SK-N-SH (cell line): ENCODE measurements around the gene TES. TPM values are rescaled to one million over a fixed set of nuclear protein-coding genes. Genes with fewer than 3 reads are reported as not detected.

ENCODE experiments used
- CTCF ChIA-PET: fragments of 300-600, 350-600 bp; formaldehyde crosslinking; extraction: SDS; loops from one replicate; lab custom pipeline; 2021; lab: Yijun Ruan, JAX
- POLR2A ChIA-PET: fragments of 350-600 bp; sonication (Branson Sonifier 250); formaldehyde crosslinking; extraction: SDS; loops from one replicate; lab custom pipeline; 2020; ENCODE audit warnings: antibody characterized with exemption, inconsistent platforms; lab: Yijun Ruan, JAX
- DNase-seq: peaks from one replicate; pipeline ENCODE4 v3.0.0; 2012
- H2AFZ ChIP-seq: fragments of 200-600 bp; sonication (generic); 2 replicates; pipeline ENCODE4 v1.8.1; 2016; ENCODE audit warnings: antibody characterized with exemption, mild to moderate bottlenecking, low read depth
- H3F3A ChIP-seq: fragments of 200-600 bp; sonication (generic); replicated peaks from 2 replicates; pipeline ENCODE3; 2016; ENCODE audit warnings: antibody characterized with exemption, mild to moderate bottlenecking; ENCODE audit not compliant: insufficient read depth
- H3K27ac ChIP-seq, 2 experiments: fragments of 200-500 bp in 1 of 2; fragments of 200-600 bp in 1 of 2; sonication (Bioruptor generic) in 1 of 2; sonication (generic), shearing (Covaris generic) in 1 of 2; 2 replicates each; pipeline versions ENCODE4 v1.5.1 to v1.6.1; 2014 to 2016; ENCODE audit warnings: low read depth in 2 of 2, inconsistent platforms in 1 of 2, low read length in 1 of 2, mild to moderate bottlenecking in 1 of 2, mixed read lengths in 1 of 2
- H3K27me3 ChIP-seq: fragments of 200-600 bp; sonication (generic), shearing (Covaris generic); 2 replicates; pipeline ENCODE4 v1.6.1; 2016; ENCODE audit warnings: mixed run types; ENCODE audit not compliant: insufficient read depth
- H3K36me3 ChIP-seq, 2 experiments: fragments of 200-500 bp in 1 of 2; fragments of 200-600 bp in 1 of 2; sonication (Bioruptor generic) in 1 of 2; sonication (generic) in 1 of 2; replicated peaks in 1 of 2; 2 replicates each; pipeline versions ENCODE3 to v1.5.1; 2014 to 2016; ENCODE audit warnings: low read length in 1 of 2, mild to moderate bottlenecking in 1 of 2; ENCODE audit not compliant: insufficient read depth in 2 of 2, control insufficient read depth in 1 of 2
- H3K4me1 ChIP-seq, 2 experiments: fragments of 200-500 bp in 1 of 2; fragments of 200-600 bp in 1 of 2; sonication (Bioruptor generic) in 1 of 2; sonication (generic), shearing (Covaris generic) in 1 of 2; 2 replicates each; pipeline versions ENCODE4 v1.5.1 to v1.6.1; 2014 to 2016; ENCODE audit warnings: low read depth in 1 of 2, low read length in 1 of 2, mixed run types in 1 of 2; ENCODE audit not compliant: insufficient read depth in 2 of 2, control insufficient read depth in 1 of 2
- H3K4me2 ChIP-seq: fragments of 200-600 bp; sonication (generic), shearing (Covaris generic); 2 replicates; pipeline ENCODE4 v1.6.1; 2017; ENCODE audit warnings: mixed run types
- H3K4me3 ChIP-seq, 2 experiments: fragments of 200-500 bp in 1 of 2; fragments of 200-600 bp in 1 of 2; sonication (Bioruptor generic) in 1 of 2; sonication (generic), shearing (Covaris generic) in 1 of 2; 2 replicates each; pipeline versions ENCODE4 v1.5.1 to v1.8.1; 2014 to 2016; ENCODE audit warnings: low read depth in 2 of 2, inconsistent platforms in 1 of 2, low read length in 1 of 2, mild to moderate bottlenecking in 1 of 2, mixed read lengths in 1 of 2, moderate library complexity in 1 of 2
- H3K79me2 ChIP-seq: fragments of 200-600 bp; sonication (generic); 2 replicates; pipeline ENCODE4 v1.8.1; 2017; ENCODE audit warnings: mild to moderate bottlenecking; ENCODE audit not compliant: insufficient read depth
- H3K9ac ChIP-seq: fragments of 200-600 bp; sonication (generic); 2 replicates; pipeline ENCODE4 v1.6.1; 2017; ENCODE audit warnings: mixed run types
- H3K9me2 ChIP-seq: fragments of 200-600 bp; sonication (generic); 2 replicates; pipeline ENCODE4 v1.6.1; 2017; ENCODE audit warnings: mixed run types
- H3K9me3 ChIP-seq: fragments of 200-600 bp; sonication (generic); 2 replicates; pipeline ENCODE4 v1.6.1; 2017; ENCODE audit warnings: mixed run types, mild to moderate bottlenecking, moderate library complexity
- H4K20me1 ChIP-seq: fragments of 200-600 bp; sonication (generic); 2 replicates; pipeline ENCODE4 v1.6.1; 2017; ENCODE audit warnings: mild to moderate bottlenecking, mixed run types; ENCODE audit not compliant: insufficient read depth
- FOSL2 ChIP-seq: IDR thresholded peaks from 2 replicates; pipeline ENCODE4 v1.4.0; 2012; ENCODE audit warnings: low read depth, mild to moderate bottlenecking, moderate library complexity, borderline replicate concordance
- GATA2 ChIP-seq: sonication (generic); formaldehyde crosslinking; IDR thresholded peaks from 2 replicates; pipeline ENCODE4 v1.5.0; 2020; ENCODE audit warnings: mild to moderate bottlenecking, missing genetic modification reagents
- MEF2A ChIP-seq: IDR thresholded peaks from 2 replicates; pipeline ENCODE4 v1.4.0; 2012; ENCODE audit warnings: low read depth, borderline replicate concordance
- RXRA ChIP-seq: IDR thresholded peaks from 2 replicates; pipeline ENCODE4 v1.4.0; 2012; ENCODE audit warnings: low read depth, mild to moderate bottlenecking, borderline replicate concordance
- TAF1 ChIP-seq: IDR thresholded peaks from 2 replicates; pipeline ENCODE4 v1.6.1; 2012; ENCODE audit warnings: low read depth, mild to moderate bottlenecking, low read length, moderate library complexity, borderline replicate concordance
- TCF12 ChIP-seq: IDR thresholded peaks from 2 replicates; pipeline ENCODE4 v1.4.0; 2012
- TEAD4 ChIP-seq: IDR thresholded peaks from 2 replicates; pipeline ENCODE4 v1.4.0; 2012; ENCODE audit warnings: mild to moderate bottlenecking, borderline replicate concordance; ENCODE audit not compliant: insufficient read depth
- WGBS: methylation state at CpG from one replicate; pipeline ENCODE4 v1.1.6; 2017; ENCODE audit warnings: low lambda C conversion rate; 5-methylcytosine and 5-hydroxymethylcytosine counted together
- polyA plus RNA-seq, 3 experiments: library from polyadenylated mRNA; depleted of rRNA; stranded (reverse); fragments of >200 nt; gene quantifications; 2 replicates each; pipeline ENCODE4 v1.2.3, GENCODE V29; 2012
- TF ChIP-seq, protein P1 (sequence below): IDR thresholded peaks from 2 replicates; pipeline ENCODE4 v1.4.0; 2012; ENCODE audit warnings: low read depth
- TF ChIP-seq, protein P2 (sequence below): IDR thresholded peaks from 2 replicates; pipeline ENCODE4; 2012
- TF ChIP-seq, protein P3 (sequence below): fragments of 150-350 bp; IDR thresholded peaks from 2 replicates; pipeline ENCODE4 v1.6.1; 2017; ENCODE audit warnings: antibody characterized with exemption, low read length, low read depth, borderline replicate concordance
- TF ChIP-seq, protein P4 (sequence below): fragments of 200-600 bp; sonication (generic); IDR thresholded peaks from 2 replicates; pipeline ENCODE4 v1.6.1; 2017; ENCODE audit warnings: antibody characterized with exemption, mild to moderate bottlenecking, moderate library complexity

Gene TES
- polyA plus RNA-seq, 1 of the 3 experiments (the other 2 are of a cell fraction), result 9.5 TPM

DNA sequence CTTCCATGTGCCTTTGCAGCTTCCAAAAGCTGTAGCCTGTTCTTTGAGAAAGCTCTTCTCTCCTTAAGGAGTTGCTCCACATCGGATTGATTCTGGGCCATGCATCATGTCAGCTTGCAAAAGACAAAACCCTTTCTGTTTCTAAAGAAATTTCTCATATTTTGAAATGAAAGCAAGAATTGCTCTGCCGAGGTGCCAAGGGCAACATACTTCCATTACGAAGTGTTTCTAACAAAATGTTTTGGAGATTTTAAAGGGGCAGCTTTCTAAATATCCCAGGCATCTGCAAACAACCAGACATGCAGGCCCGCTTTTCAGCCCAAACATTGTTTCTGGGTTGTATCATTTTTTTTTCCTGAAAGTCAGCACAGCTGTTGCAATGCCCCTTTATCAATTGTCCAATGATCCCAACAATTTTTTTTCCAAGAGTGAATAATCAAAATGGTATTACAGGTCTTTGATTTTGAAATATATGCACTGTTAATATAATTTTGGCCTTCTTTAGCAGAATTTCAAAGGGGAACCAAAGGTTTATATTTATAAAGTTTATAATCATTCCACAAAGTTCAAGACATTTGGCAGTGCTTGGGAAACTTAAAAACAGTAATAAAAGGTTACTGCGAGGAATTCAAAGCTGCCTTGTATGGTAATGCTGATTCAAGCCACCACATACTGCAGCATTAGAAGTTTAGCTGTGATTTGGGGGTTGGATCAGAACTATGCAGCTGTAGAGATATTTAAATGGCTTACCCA lies 61.0 kb downstream of the TES start:
- Histone ChIP-seq H4K20me1 (no peaks in the 10 kb centered on the region), H3K27me3 (no peaks in the 10 kb centered on the region), H3K9me2 (no peaks in the 10 kb centered on the region), H3F3A (peaks cover 27% of the 10 kb centered on the region), H3K27ac (peak overlapping the region; percentile 86 to 96)
- POLR2A ChIA-PET, result no interaction called here
- CTCF ChIA-PET, result interaction anchor here (0.6 to 3.5 kb wide), 6 partner anchors 9 to 91 kb away, joined by 3 to 24 read pairs (median 4); no protein-coding TSS in a partner anchor
- no peak for DNase-seq
- 22% methylated on average over 5 of the region's 5 CpGs for WGBS
- TF ChIP-seq GATA2 (CRISPR knock-in tag) (no peak), FOSL2 (no peak), MEF2A (no peak), TCF12 (peak; percentile 74; the same call in 1 of the 2 replicates)
- TF ChIP-seq, protein P1, sequence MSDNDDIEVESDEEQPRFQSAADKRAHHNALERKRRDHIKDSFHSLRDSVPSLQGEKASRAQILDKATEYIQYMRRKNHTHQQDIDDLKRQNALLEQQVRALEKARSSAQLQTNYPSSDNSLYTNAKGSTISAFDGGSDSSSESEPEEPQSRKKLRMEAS, result 0 out of 2 replicates have a peak, but pooled peaks have one; percentile 28
- TF ChIP-seq, protein P2, sequence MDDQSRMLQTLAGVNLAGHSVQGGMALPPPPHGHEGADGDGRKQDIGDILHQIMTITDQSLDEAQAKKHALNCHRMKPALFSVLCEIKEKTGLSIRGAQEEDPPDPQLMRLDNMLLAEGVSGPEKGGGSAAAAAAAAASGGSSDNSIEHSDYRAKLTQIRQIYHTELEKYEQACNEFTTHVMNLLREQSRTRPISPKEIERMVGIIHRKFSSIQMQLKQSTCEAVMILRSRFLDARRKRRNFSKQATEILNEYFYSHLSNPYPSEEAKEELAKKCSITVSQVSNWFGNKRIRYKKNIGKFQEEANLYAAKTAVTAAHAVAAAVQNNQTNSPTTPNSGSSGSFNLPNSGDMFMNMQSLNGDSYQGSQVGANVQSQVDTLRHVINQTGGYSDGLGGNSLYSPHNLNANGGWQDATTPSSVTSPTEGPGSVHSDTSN, result no peak
- TF ChIP-seq, all 33 proteins: peak for 2
- Histone ChIP-seq H3K36me3 (no peaks in the 10 kb centered on the region), H3K4me1 (peaks cover 0 to 33% of the 10 kb centered on the region in 2 experiments; a peak in 2 of 4 replicates), H3K9me3 (no peaks in the 10 kb centered on the region), H3K4me2 (peak overlapping the region; percentile 71), H3K79me2 (no peaks in the 10 kb centered on the region), H3K4me3 (peak overlapping the region in 1 of 2 experiments; percentile 30; a peak in 1 of 4 replicates), H3K9ac (peak overlapping the region; percentile 26), H2AFZ (peak overlapping the region; percentile 77; the same call in 1 of the 2 replicates)

DNA sequence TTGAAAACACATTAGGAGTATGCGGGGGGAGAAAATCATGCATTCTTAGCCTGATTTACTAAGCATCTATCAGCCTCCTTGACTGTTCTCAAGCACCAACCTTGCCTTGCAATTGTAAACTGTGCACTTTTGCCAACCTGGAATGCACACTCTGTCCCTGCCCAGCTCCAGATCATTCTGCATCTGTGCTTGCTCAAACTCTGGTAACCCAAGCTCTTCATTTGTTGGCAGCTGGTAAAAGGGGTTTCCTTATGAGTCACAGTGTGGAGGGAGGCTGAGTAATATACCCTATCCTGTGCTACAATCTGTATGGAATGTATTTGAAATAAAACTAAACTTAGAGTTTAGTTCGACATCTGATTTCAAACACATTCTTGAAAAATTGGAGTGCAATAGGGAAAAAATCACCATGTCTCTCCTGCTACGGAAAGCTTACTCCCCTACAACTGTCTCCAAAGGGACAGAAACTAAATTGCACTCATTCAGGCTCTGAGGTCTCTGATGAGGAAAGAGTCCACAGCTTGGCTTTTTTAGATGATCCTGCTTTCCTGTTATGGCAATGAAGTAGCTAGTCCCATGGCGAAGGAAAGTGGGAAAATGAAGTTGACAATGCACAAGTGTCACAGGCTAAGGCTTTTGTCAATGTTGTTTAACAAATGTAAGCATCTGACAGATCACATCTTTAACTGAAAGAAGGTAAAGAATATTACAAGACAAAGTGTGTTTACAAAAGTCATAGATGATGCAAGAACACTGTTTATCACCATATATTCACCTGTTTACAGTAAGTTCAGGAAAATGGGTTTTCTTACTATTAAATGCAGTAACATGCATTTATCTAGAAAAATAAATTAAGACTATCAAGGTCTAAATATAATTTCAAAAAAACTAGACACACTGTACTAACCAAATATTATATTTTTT lies 61.9 kb downstream of the TES start:
- no peaks in the 10 kb centered on the region for H3K36me3 ChIP-seq
- ChIA-PET POLR2A (no interaction called here), CTCF (interaction anchor here (0.6 to 3.5 kb wide), 8 partner anchors 8 to 320 kb away, joined by 3 to 24 read pairs (median 3); no protein-coding TSS in a partner anchor)
- peak overlapping the region; percentile 71 for H3K4me2 ChIP-seq
- no peaks in the 10 kb centered on the region for H3K79me2 ChIP-seq
- H3K27ac ChIP-seq, result peak overlapping the region; percentile 91 to 96
- H2AFZ ChIP-seq, result peak overlapping the region; percentile 60; the same call in 1 of the 2 replicates
- no peaks in the 10 kb centered on the region for H4K20me1 ChIP-seq
- 9% methylated on average over 4 of the region's 4 CpGs for WGBS
- DNase-seq, result peak; percentile 7
- H3K9me3 ChIP-seq, result no peaks in the 10 kb centered on the region
- H3K4me3 ChIP-seq, result peak overlapping the region; percentile 34 to 49; a peak in 3 of 4 replicates
- H3K9ac ChIP-seq, result peak overlapping the region; percentile 63
- no peaks in the 10 kb centered on the region for H3K27me3 ChIP-seq
- peaks cover 27% of the 10 kb centered on the region for H3F3A ChIP-seq
- H3K9me2 ChIP-seq, result no peaks in the 10 kb centered on the region
- peaks cover 0 to 33% of the 10 kb centered on the region in 2 experiments; a peak in 2 of 4 replicates for H3K4me1 ChIP-seq
- TF ChIP-seq, protein P3, sequence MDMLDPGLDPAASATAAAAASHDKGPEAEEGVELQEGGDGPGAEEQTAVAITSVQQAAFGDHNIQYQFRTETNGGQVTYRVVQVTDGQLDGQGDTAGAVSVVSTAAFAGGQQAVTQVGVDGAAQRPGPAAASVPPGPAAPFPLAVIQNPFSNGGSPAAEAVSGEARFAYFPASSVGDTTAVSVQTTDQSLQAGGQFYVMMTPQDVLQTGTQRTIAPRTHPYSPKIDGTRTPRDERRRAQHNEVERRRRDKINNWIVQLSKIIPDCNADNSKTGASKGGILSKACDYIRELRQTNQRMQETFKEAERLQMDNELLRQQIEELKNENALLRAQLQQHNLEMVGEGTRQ, result no peak
- TF ChIP-seq MEF2A, result peak; percentile 88
- TF ChIP-seq RXRA, result peak; percentile 99
- TF ChIP-seq, protein P4, sequence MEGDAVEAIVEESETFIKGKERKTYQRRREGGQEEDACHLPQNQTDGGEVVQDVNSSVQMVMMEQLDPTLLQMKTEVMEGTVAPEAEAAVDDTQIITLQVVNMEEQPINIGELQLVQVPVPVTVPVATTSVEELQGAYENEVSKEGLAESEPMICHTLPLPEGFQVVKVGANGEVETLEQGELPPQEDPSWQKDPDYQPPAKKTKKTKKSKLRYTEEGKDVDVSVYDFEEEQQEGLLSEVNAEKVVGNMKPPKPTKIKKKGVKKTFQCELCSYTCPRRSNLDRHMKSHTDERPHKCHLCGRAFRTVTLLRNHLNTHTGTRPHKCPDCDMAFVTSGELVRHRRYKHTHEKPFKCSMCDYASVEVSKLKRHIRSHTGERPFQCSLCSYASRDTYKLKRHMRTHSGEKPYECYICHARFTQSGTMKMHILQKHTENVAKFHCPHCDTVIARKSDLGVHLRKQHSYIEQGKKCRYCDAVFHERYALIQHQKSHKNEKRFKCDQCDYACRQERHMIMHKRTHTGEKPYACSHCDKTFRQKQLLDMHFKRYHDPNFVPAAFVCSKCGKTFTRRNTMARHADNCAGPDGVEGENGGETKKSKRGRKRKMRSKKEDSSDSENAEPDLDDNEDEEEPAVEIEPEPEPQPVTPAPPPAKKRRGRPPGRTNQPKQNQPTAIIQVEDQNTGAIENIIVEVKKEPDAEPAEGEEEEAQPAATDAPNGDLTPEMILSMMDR, result no peak
- TF ChIP-seq, protein P2, result peak; percentile 97
- no peak for TF ChIP-seq GATA2 (CRISPR knock-in tag)
- TF ChIP-seq FOSL2, result peak; percentile 100
- peak; percentile 99 for TF ChIP-seq TEAD4
- TF ChIP-seq TAF1, result peak; percentile 83
